Measurements from ENCODE around the gene RALB. TPM values are rescaled to one million over a fixed set of nuclear protein-coding genes. Genes with fewer than 3 reads are reported as not detected.

RALB gene
- total and polyA plus RNA-seq, 2 experiments from 2014 or later = 15.2 to 17.4 TPM

- no peaks in the 10 kb centered on the region for H3K79me2 ChIP-seq (replicated peaks; ENCODE audit: insufficient read depth)
- H4K20me1 ChIP-seq (replicated peaks; ENCODE audit: insufficient read depth) = no peaks in the 10 kb centered on the region; the same call in 1 of the 2 replicates
- H3K27ac ChIP-seq (ENCODE audit: low read depth) = no peak overlapping the region
- DNase-seq (ENCODE audit: low spot score) (no peak), ATAC-seq (no peak)
- H3K4me2 ChIP-seq = no peak overlapping the region
- Mint-ChIP-seq H3K9me3 (no peaks in the 10 kb centered on the region), H3K36me3 (ENCODE audit: low read depth) (no peaks in the 10 kb centered on the region), H3K4me3 (no peak overlapping the region), H3K4me1 (peaks cover 5% of the 10 kb centered on the region), H3K27ac (no peak overlapping the region), H3K27me3 (ENCODE audit: insufficient read depth, low read depth, poor library complexity) (peaks cover 10% of the 10 kb centered on the region)
- no peaks in the 10 kb centered on the region for H3K4me1 ChIP-seq (ENCODE audit: insufficient read depth)
- no peaks in the 10 kb centered on the region for H3K9me2 ChIP-seq (ENCODE audit: insufficient read depth)
- H2AFZ ChIP-seq = no peak overlapping the region
- no peaks in the 10 kb centered on the region for H3K27me3 ChIP-seq (ENCODE audit: insufficient read depth)
- H3K36me3 ChIP-seq (ENCODE audit: insufficient read depth) = no peaks in the 10 kb centered on the region
- TF ChIP-seq STAT1 (IDR thresholded peaks at IDR 0.05; ENCODE audit: unreplicated experiment) (no peak), JUNB (IDR thresholded peaks at IDR 0.05; ENCODE audit: unreplicated experiment) (no peak), EZH2phosphoT487 (IDR thresholded peaks at IDR 0.05; ENCODE audit: unreplicated experiment) (no peak), ZNF331 (CRISPR knock-in tag; IDR thresholded peaks at IDR 0.05; ENCODE audit: low read depth) (no peak), NANOG (IDR thresholded peaks at IDR 0.05; ENCODE audit: borderline replicate concordance) (no peak), ETS1 (IDR thresholded peaks at IDR 0.05) (no peak), POLR2AphosphoS5 (IDR thresholded peaks at IDR 0.05; ENCODE audit: low read depth) (no peak), CREB1 (CRISPR knock-in tag; IDR thresholded peaks at IDR 0.05; ENCODE audit: low read depth) (no peak), ZNF114 (CRISPR knock-in tag; IDR thresholded peaks at IDR 0.05) (no peak), EZH2 (IDR thresholded peaks at IDR 0.05; ENCODE audit: low read depth, unreplicated experiment) (no peak)
- TF ChIP-seq, protein P1, sequence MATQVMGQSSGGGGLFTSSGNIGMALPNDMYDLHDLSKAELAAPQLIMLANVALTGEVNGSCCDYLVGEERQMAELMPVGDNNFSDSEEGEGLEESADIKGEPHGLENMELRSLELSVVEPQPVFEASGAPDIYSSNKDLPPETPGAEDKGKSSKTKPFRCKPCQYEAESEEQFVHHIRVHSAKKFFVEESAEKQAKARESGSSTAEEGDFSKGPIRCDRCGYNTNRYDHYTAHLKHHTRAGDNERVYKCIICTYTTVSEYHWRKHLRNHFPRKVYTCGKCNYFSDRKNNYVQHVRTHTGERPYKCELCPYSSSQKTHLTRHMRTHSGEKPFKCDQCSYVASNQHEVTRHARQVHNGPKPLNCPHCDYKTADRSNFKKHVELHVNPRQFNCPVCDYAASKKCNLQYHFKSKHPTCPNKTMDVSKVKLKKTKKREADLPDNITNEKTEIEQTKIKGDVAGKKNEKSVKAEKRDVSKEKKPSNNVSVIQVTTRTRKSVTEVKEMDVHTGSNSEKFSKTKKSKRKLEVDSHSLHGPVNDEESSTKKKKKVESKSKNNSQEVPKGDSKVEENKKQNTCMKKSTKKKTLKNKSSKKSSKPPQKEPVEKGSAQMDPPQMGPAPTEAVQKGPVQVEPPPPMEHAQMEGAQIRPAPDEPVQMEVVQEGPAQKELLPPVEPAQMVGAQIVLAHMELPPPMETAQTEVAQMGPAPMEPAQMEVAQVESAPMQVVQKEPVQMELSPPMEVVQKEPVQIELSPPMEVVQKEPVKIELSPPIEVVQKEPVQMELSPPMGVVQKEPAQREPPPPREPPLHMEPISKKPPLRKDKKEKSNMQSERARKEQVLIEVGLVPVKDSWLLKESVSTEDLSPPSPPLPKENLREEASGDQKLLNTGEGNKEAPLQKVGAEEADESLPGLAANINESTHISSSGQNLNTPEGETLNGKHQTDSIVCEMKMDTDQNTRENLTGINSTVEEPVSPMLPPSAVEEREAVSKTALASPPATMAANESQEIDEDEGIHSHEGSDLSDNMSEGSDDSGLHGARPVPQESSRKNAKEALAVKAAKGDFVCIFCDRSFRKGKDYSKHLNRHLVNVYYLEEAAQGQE (IDR thresholded peaks at IDR 0.05; ENCODE audit: unreplicated experiment) = no peak
- TF ChIP-seq, protein P2, sequence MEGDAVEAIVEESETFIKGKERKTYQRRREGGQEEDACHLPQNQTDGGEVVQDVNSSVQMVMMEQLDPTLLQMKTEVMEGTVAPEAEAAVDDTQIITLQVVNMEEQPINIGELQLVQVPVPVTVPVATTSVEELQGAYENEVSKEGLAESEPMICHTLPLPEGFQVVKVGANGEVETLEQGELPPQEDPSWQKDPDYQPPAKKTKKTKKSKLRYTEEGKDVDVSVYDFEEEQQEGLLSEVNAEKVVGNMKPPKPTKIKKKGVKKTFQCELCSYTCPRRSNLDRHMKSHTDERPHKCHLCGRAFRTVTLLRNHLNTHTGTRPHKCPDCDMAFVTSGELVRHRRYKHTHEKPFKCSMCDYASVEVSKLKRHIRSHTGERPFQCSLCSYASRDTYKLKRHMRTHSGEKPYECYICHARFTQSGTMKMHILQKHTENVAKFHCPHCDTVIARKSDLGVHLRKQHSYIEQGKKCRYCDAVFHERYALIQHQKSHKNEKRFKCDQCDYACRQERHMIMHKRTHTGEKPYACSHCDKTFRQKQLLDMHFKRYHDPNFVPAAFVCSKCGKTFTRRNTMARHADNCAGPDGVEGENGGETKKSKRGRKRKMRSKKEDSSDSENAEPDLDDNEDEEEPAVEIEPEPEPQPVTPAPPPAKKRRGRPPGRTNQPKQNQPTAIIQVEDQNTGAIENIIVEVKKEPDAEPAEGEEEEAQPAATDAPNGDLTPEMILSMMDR (conservative IDR thresholded peaks at IDR 0.05; ENCODE audit: low read depth in 2 of 2) = no peak
- TF ChIP-seq, protein P3, sequence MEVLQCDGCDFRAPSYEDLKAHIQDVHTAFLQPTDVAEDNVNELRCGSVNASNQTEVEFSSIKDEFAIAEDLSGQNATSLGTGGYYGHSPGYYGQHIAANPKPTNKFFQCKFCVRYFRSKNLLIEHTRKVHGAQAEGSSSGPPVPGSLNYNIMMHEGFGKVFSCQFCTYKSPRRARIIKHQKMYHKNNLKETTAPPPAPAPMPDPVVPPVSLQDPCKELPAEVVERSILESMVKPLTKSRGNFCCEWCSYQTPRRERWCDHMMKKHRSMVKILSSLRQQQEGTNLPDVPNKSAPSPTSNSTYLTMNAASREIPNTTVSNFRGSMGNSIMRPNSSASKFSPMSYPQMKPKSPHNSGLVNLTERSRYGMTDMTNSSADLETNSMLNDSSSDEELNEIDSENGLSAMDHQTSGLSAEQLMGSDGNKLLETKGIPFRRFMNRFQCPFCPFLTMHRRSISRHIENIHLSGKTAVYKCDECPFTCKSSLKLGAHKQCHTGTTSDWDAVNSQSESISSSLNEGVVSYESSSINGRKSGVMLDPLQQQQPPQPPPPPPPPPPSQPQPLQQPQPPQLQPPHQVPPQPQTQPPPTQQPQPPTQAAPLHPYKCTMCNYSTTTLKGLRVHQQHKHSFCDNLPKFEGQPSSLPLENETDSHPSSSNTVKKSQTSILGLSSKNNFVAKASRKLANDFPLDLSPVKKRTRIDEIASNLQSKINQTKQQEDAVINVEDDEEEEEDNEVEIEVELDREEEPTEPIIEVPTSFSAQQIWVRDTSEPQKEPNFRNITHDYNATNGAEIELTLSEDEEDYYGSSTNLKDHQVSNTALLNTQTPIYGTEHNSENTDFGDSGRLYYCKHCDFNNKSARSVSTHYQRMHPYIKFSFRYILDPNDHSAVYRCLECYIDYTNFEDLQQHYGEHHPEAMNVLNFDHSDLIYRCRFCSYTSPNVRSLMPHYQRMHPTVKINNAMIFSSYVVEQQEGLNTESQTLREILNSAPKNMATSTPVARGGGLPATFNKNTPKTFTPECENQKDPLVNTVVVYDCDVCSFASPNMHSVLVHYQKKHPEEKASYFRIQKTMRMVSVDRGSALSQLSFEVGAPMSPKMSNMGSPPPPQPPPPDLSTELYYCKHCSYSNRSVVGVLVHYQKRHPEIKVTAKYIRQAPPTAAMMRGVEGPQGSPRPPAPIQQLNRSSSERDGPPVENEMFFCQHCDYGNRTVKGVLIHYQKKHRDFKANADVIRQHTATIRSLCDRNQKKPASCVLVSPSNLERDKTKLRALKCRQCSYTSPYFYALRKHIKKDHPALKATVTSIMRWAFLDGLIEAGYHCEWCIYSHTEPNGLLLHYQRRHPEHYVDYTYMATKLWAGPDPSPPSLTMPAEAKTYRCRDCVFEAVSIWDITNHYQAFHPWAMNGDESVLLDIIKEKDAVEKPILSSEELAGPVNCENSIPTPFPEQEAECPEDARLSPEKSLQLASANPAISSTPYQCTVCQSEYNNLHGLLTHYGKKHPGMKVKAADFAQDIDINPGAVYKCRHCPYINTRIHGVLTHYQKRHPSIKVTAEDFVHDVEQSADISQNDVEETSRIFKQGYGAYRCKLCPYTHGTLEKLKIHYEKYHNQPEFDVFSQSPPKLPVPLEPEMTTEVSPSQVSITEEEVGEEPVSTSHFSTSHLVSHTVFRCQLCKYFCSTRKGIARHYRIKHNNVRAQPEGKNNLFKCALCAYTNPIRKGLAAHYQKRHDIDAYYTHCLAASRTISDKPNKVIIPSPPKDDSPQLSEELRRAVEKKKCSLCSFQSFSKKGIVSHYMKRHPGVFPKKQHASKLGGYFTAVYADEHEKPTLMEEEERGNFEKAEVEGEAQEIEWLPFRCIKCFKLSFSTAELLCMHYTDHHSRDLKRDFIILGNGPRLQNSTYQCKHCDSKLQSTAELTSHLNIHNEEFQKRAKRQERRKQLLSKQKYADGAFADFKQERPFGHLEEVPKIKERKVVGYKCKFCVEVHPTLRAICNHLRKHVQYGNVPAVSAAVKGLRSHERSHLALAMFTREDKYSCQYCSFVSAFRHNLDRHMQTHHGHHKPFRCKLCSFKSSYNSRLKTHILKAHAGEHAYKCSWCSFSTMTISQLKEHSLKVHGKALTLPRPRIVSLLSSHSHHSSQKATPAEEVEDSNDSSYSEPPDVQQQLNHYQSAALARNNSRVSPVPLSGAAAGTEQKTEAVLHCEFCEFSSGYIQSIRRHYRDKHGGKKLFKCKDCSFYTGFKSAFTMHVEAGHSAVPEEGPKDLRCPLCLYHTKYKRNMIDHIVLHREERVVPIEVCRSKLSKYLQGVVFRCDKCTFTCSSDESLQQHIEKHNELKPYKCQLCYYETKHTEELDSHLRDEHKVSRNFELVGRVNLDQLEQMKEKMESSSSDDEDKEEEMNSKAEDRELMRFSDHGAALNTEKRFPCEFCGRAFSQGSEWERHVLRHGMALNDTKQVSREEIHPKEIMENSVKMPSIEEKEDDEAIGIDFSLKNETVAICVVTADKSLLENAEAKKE (CRISPR knock-in tag; IDR thresholded peaks at IDR 0.05) = no peak
- H3F3A ChIP-seq (replicated peaks; ENCODE audit: low read depth) = no peaks in the 10 kb centered on the region
- no peak overlapping the region for H3K4me3 ChIP-seq
Measured at GRCh38 chr2:120204945-120205670, 47.5 kb upstream of the RALB start.

Measured in GM23338 (cell line).